Measurements from ENCODE around the gene FCN2.

FCN2 gene

DNA sequence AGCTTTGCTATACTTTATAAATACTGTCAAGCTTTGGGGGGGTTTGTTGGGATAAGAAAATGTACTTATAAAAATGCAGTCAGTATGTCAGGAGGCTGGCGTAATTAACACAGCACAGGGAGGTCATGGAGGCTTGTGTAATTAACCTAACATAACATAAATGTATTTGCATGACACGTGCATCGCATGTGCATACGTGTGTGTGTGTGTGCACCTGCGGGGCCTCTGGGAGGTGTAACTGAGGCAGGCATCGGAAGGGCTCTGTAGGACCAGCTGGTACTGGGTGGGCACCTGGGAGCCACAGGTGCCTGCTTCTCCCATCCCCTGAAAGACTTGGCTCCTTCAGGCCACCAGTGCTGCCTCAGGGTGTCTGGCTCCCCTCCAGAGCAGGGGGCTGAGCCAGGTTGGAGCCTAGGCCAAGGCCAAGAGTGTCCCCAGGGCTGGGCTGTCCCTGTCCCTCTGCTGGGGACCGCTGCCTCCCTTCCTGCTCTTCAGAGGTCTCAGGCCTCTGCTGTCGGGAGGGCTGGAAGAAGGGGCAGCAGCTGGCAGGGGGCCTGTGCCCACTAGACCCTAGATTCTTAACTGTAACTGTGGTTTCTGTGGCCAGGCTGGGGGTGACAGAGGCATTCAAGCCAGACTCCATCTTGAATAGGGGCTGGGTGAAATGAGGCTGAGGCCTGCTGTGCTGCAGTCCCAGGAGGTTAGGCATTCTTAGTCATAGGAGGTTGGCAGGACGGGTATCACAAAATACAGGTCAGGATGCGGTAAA lies 9.0 kb downstream of the FCN2 start:
- no peak for DNase-seq

DNA sequence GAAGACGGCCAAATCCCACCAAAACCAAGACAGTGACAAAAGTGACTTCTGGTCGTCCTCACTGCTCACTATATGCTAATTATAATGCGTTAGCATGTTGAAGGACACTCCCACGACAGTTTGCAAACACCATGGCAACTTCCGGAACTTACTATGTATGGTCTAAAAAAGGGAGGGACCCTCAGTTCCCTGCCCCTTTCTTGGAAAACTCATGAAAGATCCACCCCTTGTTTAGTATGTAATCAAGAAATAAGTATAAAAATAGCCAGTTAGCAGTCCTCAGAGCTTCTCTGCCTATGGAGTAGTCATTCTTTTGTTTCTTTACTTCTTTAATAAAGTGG lies 9.5 kb downstream of the FCN2 start:
- DNase-seq, result no peak

DNA sequence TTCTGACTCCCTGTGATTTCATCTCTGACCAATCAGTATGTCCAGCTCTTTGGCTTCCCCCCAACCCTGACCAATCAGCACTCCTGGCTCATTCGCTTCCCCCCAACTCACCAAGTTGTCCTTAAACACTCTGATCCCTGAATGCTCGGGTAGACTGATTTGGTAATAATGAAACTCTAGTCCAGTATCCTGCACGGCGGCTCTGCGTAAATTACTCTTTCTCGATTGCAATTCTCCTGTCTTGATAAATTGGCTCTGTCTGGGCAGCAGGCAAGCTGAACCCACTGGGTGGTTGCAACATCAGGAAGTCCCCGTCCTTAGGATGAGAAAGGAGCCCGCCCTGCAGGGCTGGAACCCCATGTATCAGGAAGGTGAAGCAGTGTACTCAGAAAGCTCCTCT lies 10.4 kb downstream of the FCN2 start:
- no peak for DNase-seq

DNA sequence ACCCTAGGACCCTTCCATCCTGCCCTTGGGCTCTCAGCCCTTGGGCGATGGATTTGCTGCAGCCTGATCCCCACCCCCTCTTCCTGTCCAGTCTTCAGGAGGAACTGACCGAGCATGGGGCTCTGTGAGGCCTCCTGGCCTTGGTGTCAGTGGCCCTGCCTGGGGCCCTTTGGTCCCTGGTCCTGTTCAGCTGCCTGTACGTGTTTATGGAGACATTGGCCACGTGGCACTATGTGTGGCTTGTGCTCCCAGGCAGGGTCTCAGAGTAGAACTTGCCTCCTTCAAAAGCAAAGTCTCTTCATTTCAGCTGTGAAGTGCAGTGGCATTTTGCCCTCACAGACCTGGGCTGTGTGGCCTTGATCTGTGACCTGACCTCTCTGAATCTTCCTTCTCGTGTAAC lies 11.1 kb downstream of the FCN2 start:
- DNase-seq, result no peak

DNA sequence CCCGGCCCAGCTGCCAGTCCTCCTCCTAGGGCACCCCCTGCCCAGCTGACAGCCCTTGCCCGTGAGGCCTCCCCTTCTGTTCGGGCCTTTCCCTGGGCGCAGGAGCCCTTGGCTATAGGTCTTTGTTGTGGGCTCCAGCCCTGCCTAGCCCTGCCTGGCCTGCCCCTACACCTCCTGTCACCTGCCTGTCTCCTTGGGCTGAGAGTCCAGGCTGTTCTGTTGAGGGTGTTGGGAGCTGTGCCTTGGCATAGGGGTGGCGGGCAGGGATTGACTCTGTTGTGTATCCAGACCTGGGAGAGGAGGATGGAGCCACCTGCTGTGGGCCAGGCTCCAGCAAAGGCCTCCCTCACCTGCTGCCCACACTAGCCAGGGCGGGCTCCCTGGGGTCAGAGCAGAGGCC lies 11.6 kb downstream of the FCN2 start:
- DNase-seq, result no peak

DNA sequence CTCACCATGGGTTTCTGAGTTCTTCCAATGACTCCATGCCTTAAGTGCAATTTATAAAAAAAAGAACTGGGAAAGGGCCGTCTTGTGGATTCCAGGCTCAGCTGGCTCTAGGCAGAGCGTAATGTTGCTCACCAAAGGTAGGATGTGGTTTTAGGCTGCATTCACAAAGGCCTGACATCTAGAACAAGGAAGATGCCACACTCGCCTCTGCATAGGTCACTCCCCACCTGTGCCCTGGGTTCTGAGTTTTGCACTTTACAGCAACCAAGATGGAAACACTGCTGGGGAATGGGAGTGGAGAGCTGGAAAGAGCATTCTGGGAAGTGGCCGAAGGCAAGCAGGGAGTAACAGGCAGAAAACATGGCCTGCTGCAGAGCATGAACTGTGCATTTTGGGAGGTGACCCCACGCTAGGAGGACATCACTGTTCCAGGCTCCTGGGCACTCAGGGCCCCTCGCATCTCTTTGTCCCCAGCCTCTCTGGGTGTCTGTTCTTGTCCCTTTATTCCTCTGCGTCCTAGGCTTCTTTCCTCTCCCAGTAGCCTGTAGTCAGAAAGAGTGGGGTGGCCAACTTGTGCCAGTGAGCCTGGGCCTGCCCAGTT lies 12.3 kb downstream of the FCN2 start:
- no peak for DNase-seq

DNA sequence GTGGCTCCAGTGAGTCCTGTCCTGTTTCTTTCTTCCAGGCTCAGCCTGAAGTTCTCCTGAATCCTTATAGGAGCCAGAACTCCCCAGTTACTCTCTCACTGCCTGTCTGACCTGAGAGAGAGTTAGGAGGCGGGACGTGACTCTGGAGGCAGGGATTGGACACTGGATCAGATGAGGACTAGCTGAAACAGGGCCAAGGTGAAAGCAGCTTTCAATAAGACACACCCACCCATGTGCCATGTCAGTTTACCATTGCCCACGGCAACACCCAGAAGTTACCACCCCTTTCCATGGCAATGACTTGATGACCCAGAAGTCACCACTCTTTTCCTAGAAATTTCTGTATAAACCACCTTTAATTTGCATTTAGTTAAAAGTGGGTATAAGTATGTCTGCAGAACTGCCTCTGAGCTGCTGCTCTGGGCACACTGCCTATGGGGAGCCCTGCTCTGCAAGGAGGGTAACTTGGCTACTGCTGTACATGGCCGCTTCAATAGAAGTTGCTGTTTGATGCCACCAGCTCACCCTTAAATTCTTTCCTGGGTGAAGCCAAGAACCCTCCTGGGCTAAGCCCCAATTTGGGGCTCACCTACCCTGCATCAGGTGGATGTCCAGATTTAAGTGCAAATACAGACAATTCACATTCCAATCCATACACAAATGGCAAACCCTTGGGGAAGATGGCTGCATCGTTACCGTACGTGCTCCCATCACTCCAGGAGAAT lies 13.7 kb downstream of the FCN2 start:
- DNase-seq, result no peak

DNA sequence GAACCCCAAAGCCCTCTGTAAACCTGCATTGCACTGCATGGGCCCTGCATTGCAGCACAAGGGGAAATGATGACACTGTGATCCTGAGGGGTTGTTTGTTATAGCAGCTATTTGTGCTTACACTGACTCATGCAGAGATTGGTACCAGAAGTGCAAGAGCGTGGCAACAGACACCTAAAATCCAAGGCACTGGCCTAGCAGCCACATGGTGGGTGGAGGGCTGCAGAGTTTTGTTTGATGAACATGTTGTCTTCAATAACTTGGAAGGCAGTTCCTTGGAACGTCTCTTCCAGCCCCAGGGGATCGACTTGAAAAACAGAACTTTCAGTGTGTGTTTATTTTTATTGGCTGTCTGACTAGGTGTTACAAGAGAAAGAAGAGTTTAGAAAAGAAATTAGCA lies 14.5 kb downstream of the FCN2 start:
- no peak for DNase-seq

DNA sequence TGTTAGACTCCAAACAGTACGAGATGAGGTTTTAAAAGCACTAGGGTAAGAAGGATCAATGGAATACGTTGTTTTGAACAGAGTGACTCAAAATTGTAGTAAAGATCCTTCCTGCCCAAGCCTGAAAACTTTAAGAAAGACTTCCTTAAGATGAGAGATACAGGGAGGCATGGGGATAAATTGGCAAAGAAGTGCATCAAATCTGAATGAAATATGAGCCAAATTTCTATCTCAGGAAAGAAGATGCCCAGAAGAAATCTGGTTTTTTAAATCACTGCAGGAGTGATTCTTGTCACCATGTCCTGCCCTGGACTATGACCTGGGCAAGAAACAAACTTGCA lies 14.9 kb downstream of the FCN2 start:
- DNase-seq, result no peak

DNA sequence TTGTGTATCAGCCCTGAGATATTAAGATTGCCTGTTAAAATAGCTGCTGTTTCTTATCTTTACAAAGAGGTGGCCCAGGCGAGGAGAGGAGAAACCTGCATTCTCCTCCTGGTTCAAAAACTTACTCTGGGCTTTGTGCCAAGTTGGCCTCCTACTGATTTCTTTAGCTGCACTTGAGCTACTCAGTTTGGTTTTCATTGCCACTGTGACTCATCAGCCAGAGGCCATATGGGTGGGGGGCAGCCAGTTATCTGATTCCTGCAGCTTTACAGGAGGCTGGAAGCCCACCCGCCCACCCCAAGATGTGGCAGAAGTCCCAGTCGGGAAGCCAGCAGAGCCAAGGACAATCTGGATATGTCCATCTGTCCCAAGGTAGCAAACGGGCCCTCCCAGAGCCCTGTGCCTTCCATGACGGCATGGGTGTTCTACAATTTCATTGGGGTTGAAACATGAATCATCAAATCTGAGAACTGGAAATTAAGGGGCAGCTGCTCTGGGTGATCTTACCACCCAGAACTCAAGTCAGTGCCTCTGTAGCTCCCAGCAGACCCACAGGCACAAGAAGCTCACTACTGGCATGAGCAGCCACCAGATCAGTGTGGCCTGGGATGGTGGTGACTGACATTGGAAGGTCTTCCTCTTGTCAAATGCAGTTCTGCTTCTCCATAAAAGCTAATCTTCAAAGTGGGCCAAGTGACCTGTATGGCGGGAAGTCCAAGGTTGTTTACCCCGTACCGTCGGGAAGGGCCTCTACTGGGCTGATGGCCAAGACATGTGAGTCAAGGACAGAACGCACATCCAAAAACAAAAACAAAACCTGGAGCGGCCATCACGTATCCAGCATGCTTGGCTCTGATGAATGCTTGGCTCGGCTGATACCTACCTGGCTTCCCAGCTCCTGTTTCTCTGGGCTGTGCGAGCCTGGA lies 15.6 kb downstream of the FCN2 start:
- no peak for DNase-seq

DNA sequence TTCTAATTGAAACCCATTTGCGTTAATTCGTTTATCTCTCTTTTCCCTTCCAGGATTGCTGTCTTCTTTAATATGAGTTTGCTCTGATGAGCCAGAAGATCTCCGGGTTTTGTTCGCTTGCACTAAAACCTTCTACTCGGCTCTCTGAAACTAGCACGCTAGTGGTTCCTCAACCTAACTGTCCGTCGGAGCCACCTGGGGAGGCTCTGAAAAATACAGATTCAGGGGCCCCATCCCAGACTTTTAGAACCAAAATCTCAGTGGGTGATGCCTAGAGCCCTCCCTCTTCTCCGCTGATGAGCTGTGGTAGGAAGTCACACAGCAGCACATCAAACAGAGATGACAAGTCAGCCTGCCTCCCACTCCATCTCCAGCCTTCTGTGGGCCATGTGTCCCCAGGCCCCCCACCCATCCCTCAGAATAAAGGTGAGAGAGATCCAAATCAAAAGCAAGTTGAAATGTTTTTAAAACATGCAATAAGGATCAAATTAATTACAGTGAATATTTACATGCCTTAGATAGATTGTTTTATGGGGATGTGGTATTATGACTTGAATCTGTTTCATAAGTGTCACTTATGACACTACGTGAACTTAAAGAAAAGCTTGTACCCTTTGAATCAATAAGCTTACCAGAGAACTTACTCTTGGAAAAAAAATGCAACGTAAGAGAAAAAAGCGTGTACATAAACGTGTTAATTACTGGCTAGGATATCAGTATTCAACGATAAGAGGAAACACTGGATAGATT lies 16.4 kb downstream of the FCN2 start:
- no peak for DNase-seq

DNA sequence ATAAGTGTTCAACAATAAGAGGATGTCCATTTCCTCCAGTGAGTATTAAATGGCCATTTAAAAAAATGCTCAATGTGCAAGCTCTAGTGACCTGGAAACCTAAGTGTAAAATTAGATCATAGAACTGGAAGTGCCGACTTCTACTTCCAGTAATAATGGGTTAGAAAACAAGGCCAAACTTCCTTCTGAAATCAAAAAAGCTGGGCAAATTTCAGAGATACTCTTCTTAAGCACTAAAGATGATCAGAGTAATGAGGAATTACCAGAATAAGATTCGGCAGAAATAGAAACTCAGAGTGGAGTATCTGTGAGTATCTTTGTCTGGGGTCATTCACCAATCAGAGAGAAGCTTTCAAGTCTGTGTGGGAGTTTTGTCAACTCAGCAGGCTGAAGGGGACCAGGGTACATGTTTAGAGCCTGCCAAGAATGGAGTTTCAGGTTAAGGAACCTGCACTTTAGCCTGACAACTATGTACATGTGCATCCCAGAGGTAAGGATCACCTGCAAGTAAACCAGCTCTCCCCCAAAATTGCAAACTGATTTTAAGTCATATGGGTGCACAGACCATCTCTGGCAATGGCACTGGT lies 17.1 kb downstream of the FCN2 start:
- no peak for DNase-seq

DNA sequence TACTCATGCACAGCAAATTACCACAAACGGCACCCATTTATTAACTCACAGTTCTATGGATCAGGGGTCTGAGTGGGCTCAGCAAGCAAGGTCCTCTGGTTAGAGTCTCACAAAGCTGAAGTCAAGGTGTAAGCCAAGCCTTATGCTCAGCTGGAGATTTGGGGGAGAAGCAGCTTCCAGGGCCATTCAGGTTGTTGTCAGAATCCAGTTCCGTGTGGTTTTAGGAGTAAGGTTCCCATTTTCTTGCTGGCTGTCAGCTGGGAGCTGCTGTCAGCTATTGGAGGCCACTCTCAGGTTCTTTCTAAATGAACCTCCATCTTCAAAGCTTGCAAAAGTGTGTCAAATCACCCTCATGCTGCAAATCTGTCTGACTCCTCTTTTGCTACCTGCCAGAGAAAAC lies 17.7 kb downstream of the FCN2 start:
- no peak for DNase-seq

DNA sequence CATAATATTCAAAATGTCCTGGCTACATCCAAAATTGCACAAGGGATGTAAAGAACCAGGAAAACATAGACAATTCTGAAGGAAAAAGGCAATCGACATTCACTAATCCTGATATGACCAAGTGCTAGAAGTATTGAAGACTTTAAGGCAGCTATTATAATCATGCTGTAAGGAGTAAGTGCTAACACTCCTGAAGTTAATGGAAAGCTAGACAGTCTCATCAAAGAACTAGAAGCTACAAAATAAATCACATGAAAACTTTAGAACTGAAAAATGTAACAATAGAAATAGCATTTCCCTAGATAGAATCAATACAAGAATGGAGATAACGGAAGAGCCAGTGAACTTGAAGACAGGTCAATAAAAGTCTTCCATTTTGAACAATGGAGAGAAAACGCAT lies 18.6 kb downstream of the FCN2 start:
- no peak for DNase-seq

DNA sequence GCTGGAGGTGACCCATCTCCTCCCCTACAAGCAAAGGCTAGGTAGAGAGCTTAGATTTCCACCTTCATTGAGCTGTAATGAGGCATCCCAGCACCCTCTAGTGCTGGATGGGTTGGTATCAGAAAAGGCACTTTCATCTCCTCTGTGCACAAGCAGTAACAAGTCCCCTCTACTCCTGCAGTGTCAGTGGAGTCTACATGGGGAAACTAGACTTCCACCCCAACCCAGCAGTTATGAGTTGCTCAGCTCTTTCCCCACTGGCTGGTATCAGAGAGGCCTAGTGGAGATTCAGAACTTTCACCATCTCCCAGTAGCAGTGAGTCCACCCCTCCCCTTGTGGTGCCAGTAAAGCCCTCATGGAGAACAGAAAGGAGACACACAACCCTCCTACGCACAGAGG lies 19.2 kb downstream of the FCN2 start:
- no peak for DNase-seq

DNA sequence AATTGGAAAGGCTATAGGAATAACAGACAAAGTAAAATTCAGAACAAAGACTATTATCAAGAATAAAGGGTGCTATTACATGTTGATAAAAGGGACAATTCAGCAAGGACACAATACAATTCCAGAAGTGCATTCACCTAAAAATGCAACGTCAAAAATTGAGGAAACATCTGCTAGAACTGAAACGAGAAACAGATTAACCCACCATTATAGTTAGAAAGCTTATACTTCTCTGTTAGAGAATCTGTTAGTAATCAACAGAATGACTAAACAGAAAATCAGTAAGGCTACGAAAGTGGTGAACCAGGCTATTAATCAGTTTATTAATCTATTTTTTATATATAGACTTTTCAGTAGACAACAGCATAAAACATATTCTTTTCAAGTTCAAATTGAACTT lies 22.3 kb downstream of the FCN2 start:
- DNase-seq, result no peak

DNA sequence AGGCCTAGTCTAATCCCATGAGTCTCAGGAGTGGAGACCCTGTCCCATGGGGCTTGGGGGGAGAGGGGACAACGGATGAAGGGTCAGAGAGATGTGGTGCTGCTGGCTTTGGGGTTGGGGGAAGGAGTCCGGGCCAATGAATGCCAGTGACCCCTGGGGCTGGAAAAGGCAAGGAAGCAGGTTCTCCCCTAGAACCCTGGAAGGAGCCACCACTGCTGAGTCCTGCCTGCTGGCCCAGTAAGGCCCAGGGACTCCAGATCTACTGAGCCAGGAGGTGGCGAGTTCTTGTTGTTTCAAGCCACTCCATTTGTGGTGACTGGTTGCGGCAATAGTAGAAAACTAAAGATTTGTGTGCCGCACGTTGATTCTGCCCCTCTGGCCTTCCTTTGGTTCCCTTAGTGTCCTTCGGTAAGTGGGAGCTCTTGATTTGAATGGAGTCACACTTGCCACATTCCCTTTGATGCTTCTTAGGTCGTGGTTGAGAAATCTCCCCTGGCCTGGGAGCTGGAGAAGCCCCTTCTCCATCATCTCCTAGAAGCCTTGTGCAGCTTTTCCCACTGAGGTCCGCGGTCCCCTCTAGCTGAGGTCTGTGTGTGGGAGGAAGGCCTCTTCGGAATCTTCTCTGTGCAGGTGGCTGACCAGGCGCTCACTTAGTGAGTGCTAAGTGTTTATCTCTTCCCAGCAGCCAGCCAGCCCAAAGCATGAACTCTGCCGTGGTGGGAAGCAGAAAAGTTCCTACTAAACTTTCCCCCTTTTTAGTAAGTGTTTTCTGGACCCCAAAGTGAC lies 28.1 kb downstream of the FCN2 start:
- DNase-seq, result no peak

DNA sequence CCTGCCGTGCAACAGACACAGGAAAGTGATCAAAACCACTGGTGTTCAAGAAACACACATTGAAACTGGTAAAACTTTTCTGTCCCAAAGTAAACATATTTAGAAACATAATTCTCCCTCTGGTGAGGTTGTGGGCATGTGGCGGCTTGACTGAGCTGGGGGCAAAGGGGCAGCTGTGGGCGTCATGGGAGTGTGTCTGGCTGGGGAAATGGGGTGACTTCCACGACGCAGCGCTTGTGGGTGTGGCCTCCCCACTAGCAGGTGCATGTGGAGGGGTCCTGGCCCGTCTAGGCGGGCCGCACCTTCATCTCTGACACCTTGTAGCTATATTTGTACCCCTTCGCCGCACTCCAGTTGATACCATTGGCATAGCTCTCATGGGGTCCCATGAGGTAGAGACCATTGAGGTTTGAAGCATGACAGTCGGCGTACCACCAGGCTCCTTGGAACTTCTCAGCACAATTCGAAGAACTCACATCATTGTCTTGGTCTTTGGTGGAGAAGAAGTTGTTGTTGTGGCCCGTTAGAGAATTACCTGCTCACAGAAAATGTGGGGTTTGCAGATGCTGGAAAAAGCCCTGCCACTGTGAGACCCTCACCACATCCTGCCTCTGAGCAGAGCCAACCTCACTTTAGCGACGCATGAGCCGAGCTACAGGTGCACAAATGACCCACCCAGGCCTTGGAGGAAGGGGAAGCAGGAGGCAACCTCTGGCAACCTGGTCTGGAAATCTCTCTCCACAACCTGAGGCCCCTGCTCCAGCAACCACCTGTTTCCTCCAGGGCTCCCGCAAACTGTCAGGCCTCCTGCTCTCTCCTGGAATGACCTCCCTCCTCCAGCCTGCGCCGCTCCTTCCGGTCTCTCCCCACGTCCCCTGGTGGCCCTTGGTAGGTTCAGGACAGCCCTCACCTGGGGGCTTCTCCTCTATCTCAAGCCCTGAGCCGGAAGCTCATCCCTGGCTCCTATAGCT lies 29.2 kb downstream of the FCN2 start:
- DNase-seq, result no peak

DNA sequence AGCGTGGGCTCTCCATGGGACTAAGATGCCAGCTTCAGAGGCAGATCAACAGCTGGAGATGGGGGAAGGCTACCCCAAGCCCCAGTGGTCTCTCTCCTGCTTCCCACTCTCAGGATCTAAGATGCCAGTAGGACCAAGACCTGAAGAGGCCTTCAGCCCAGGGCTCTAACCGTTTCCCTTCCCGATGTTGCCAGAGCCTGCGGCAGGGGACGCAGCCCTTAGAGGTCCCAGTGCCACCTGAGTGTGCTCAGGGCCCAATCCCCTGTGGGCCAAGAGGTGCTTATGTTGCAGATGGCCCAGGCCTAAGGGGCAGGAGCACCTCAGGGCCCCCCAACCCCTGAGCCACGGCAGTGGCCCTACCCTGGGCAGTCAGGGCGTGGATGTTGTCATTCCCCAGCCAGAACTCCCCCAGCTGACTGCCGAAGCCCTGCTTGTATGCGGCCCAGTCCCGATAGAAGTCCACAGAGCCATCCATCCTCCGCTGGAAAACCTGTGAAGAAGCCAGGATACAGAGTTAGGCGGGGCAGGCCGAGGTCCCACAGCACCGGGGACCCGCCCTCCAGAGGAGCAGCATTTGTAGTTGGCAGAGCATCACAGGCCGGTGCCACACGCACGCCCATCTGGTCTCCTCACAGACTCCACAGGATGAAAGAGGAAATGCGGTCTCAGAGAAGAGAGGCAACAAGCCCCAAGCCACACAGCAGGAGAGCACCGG lies 31.7 kb downstream of the FCN2 start:
- DNase-seq, result no peak
